Esophagus squamous epithelium (tissue), 5 donors: ENCODE results near the gene CFAP97D2. TPM values are rescaled to one million over a fixed set of nuclear protein-coding genes. Genes with fewer than 3 reads are reported as not detected.

Experiments
- DNase-seq: peaks from one replicate; lab custom pipeline; 2025; lab: John Stamatoyannopoulos, UW
- H3K27ac ChIP-seq, 4 donors: fragments of 200-600 bp; sonication (generic); one replicate each; pipeline ENCODE4 v1.5.1; 2016 to 2019; ENCODE audit warnings: mild to moderate bottlenecking in 1 of 4
- H3K27me3 ChIP-seq, 4 donors: fragments of 200-600 bp; sonication (generic); 1 replicate in 3 of 4; 2 replicates in 1 of 4; pipeline versions ENCODE4 v1.5.1 to v1.6.0; 2017 to 2021; ENCODE audit warnings: antibody characterized with exemption in 1 of 4
- H3K36me3 ChIP-seq, 3 donors: fragments of 200-600 bp; sonication (generic); one replicate each; pipeline ENCODE4 v1.5.1; 2016 to 2019
- H3K4me1 ChIP-seq, 3 donors: fragments of 200-600 bp; sonication (generic); one replicate each; pipeline ENCODE4 v1.5.1; 2017 to 2019
- H3K4me3 ChIP-seq, 4 donors: fragments of 200-600 bp; sonication (generic); 1 replicate in 3 of 4; 2 replicates in 1 of 4; pipeline ENCODE4 v1.5.1; 2016 to 2019; ENCODE audit warnings: mild to moderate bottlenecking in 2 of 4, moderate library complexity in 1 of 4
- H3K9me3 ChIP-seq, 3 donors: fragments of 200-600 bp; sonication (generic); one replicate each; pipeline ENCODE4 v1.5.1; 2016 to 2019
- POLR2A ChIP-seq, 4 donors: fragments of 450-650 bp; IDR thresholded peaks; one replicate each; pipeline ENCODE4 v1.6.1; 2017; ENCODE audit warnings: antibody characterized with exemption in 4 of 4, mild to moderate bottlenecking in 4 of 4, moderate library complexity in 3 of 4
- WGBS, 2 donors: methylation state at CpG; one replicate each; pipeline ENCODE4 v1.1.5; 2018; 5-methylcytosine and 5-hydroxymethylcytosine counted together
- intact Hi-C: fragments of 100-400 bp; cut with DNase I; formaldehyde crosslinking; loops from one replicate; pipeline ENCODE4 v1.15.0; 2022
- total RNA-seq, 4 donors: library from RNA; depleted of rRNA; stranded (reverse); fragments of >200 nt; gene quantifications; one replicate each; pipeline ENCODE4 v1.1.0, GENCODE V29; 2016
- TF ChIP-seq, protein P1 (sequence below), 6 experiments: fragments of 450-650 bp in 4 of 6; fragments of 200-600 bp in 2 of 6; sonication (generic) in 2 of 6; IDR thresholded peaks; one replicate each; pipeline ENCODE4 v1.5.1; 2016 to 2019; ENCODE audit warnings: antibody characterized with exemption in 6 of 6, mild to moderate bottlenecking in 4 of 6, moderate library complexity in 4 of 6
- donor health status: DM: yes; HTN: yes; CAD: no.

CFAP97D2 gene
- total RNA-seq, 4 donors from 2014 or later: not detected

DNA sequence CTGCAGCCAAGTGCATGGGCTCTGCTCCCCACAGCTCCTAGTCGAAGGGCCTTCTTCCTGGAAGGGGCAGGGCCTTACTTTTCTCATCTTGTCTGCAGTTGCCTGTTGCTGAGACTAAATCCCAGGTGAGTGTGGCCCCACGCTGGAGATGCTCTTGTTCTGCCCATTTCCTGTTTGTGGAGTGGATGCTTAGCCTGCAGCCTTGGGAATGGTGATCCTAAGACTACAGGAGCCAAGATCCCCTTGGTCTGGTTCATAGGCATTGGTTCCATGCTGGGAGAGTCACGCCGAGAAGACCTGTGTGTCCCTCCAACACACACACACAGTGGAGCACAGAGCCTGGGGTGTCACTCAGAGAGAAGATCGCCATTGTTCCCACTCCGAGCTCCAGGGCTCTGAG is 23.5 kb downstream of the CFAP97D2 start:
- intact Hi-C loops: loop anchor here (5.0 kb wide), 1 partner anchor 50 kb away; no protein-coding TSS in a partner anchor
- H3K36me3 ChIP-seq: no peaks in the 10 kb centered on the region
- TF ChIP-seq, protein P1, sequence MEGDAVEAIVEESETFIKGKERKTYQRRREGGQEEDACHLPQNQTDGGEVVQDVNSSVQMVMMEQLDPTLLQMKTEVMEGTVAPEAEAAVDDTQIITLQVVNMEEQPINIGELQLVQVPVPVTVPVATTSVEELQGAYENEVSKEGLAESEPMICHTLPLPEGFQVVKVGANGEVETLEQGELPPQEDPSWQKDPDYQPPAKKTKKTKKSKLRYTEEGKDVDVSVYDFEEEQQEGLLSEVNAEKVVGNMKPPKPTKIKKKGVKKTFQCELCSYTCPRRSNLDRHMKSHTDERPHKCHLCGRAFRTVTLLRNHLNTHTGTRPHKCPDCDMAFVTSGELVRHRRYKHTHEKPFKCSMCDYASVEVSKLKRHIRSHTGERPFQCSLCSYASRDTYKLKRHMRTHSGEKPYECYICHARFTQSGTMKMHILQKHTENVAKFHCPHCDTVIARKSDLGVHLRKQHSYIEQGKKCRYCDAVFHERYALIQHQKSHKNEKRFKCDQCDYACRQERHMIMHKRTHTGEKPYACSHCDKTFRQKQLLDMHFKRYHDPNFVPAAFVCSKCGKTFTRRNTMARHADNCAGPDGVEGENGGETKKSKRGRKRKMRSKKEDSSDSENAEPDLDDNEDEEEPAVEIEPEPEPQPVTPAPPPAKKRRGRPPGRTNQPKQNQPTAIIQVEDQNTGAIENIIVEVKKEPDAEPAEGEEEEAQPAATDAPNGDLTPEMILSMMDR (IDR thresholded peaks at IDR 0.05): no peak
- no peak for TF ChIP-seq POLR2A (IDR thresholded peaks at IDR 0.05)
- H3K9me3 ChIP-seq: peaks cover 0 to 10% (median 0%) of the 10 kb centered on the region in 3 donors
- no peak overlapping the region for H3K4me3 ChIP-seq
- peaks cover 0 to 31% (median 0%) of the 10 kb centered on the region in 4 donors for H3K27me3 ChIP-seq
- H3K4me1 ChIP-seq: no peaks in the 10 kb centered on the region
- DNase-seq: no peak
- no peak overlapping the region for H3K27ac ChIP-seq
- 83 to 98% methylated on average over 4 to 5 of the region's 6 CpGs for WGBS, 2 donors

DNA sequence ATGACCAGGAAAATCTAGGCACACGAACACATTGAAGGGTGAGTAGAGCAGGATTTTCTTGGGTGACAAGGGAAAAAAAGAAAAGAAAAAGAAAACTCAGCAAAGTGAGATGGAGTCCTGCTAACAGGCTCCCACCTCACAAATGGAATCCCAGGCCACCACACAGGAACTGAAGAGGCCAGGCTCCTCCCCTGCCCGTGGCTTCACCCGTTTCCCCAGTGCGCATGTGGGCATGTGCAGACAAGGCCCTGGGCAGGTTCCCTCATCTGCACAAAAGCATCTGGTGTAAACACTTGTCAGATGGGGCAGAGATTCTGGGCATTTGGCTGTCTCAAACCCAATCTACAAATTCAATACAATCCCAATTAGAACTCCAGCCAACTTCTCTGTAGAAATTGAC is 24.5 kb downstream of the CFAP97D2 start:
- WGBS, 2 donors: 44 to 45% methylated on average over 3 to 4 of the region's 4 CpGs
- Histone ChIP-seq H3K36me3 (no peaks in the 10 kb centered on the region), H3K4me1 (no peaks in the 10 kb centered on the region), H3K9me3 (peaks cover 0 to 10% (median 0%) of the 10 kb centered on the region in 3 donors), H3K27ac (no peak overlapping the region), H3K4me3 (no peak overlapping the region), H3K27me3 (peaks cover 0 to 22% (median 0%) of the 10 kb centered on the region in 4 donors)
- TF ChIP-seq, protein P1 (IDR thresholded peaks at IDR 0.05): no peak
- TF ChIP-seq POLR2A (IDR thresholded peaks at IDR 0.05): no peak
- intact Hi-C loops: loop anchor here (5.0 kb wide), 1 partner anchor 51 kb away; no protein-coding TSS in a partner anchor
- DNase-seq: no peak

DNA sequence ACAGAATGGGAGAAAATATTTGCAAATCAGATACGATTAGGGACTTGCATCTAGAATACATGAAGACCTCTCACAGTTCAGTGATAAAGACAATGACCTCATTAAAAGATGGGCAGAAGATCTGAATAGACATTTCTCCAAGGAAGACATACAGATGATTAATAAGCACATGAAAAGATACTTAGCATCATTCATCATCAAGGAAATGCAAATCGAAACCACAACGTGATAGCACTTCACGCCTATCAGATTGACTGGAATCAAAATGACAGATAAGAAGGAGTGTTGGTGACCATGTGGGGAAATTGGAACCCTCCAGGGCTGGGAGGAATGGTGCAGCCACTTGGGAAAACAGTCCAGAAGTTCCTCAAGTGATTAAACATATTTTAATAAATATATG is 25.8 kb downstream of the CFAP97D2 start:
- intact Hi-C loops: loop anchor here (5.0 kb wide), 1 partner anchor 53 kb away; no protein-coding TSS in a partner anchor
- Histone ChIP-seq H3K4me1 (no peaks in the 10 kb centered on the region), H3K4me3 (no peak overlapping the region), H3K27ac (no peak overlapping the region), H3K9me3 (peaks cover 0 to 10% (median 0%) of the 10 kb centered on the region in 3 donors), H3K36me3 (no peaks in the 10 kb centered on the region), H3K27me3 (peaks cover 0 to 17% (median 0%) of the 10 kb centered on the region in 4 donors)
- 62 to 74% methylated on average over 4 of the region's 4 CpGs for WGBS, 2 donors
- TF ChIP-seq, protein P1 (IDR thresholded peaks at IDR 0.05): no peak
- TF ChIP-seq POLR2A (IDR thresholded peaks at IDR 0.05): no peak
- DNase-seq: no peak

DNA sequence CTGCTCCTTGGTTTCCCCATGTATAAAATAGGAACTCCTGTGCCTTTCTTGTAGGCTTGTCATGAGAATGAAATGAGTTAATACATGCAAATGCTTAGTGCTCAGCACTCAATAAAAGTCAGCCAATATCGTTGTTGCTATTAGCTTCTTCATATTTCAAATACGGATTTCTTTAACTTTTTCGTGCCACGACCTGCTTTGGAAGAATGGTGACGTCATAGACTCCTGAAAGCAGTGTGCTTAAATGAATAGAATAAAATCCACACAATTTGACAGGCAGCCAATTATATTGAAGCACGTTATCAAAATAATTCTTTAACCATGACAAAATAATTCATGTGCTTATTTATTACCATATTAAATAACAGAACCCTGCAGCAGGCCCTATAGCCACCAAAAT is 29.1 kb downstream of the CFAP97D2 start:
- TF ChIP-seq, protein P1 (IDR thresholded peaks at IDR 0.05): no peak
- TF ChIP-seq POLR2A (IDR thresholded peaks at IDR 0.05): no peak

DNA sequence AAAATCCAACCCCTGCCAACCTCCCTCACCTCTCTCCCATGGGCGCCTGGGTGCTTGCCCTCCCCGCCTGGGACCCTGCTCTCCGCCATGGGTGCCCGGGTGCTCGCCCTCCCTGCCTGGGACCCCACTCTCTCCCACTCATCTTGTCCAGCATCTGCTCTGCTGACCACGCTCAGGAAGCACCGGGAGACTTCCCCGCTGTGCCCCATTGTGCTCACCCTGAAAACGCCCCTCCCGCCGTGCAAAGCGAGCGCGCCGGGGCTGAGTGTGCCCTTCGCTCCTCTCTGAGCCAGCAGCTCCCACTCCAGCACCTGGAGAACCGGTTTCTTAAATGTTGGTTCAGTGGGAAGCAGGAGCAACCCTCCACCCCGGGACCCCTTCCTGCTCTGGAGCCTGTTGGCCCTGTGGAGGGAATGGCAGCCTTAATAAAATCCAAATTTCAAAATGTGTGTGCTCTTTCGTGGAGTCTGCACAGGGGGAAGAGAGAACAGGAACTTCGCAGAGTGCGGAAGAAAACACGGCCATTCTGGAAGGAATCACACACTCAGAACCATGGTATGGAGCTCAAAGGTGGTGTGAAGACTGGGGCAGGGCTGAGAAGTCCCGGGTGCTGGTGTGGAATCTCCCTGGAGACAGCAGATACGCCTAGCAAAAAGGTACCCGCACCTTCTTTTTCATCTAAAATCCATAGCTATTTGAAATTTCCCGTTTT is 32.5 kb downstream of the CFAP97D2 start:
- peaks cover 0 to 46% (median 0%) of the 10 kb centered on the region in 4 donors for H3K27me3 ChIP-seq
- no peak overlapping the region for H3K27ac ChIP-seq
- 68 to 79% methylated on average over 12 to 14 of the region's 26 CpGs for WGBS, 2 donors
- H3K4me3 ChIP-seq: no peak overlapping the region
- intact Hi-C loops: no loop called here
- no peak for DNase-seq
- no peak for TF ChIP-seq POLR2A (IDR thresholded peaks at IDR 0.05)
- TF ChIP-seq, protein P1 (IDR thresholded peaks at IDR 0.05): no peak
- no peaks in the 10 kb centered on the region for H3K4me1 ChIP-seq
- H3K36me3 ChIP-seq: no peaks in the 10 kb centered on the region
- H3K9me3 ChIP-seq: peaks cover 0 to 9% (median 0%) of the 10 kb centered on the region in 3 donors

More for the DNA sequence above, 29.1 kb downstream of the CFAP97D2 start:
- no peak overlapping the region for H3K27ac ChIP-seq
- H3K9me3 ChIP-seq: peaks cover 0 to 10% (median 0%) of the 10 kb centered on the region in 3 donors
- H3K4me3 ChIP-seq: no peak overlapping the region
- DNase-seq: no peak
- intact Hi-C loops: no loop called here
- 48 to 49% methylated on average over 6 of the region's 6 CpGs for WGBS, 2 donors
- no peaks in the 10 kb centered on the region for H3K36me3 ChIP-seq
- no peaks in the 10 kb centered on the region for H3K4me1 ChIP-seq
- peaks cover 0 to 19% (median 0%) of the 10 kb centered on the region in 4 donors for H3K27me3 ChIP-seq
